NCI-H82 treated with DMSO at 0.1 percent for 48 hours (cell line): ENCODE measurements around the gene ST7.
"Not testable (repeated sequence)": the region's sequence is repeated elsewhere in the genome, so short reads cannot be mapped to it uniquely, and the experiment has no call there.

ENCODE experiments used
- DNase-seq: peaks from one replicate; lab custom pipeline; 2025; ENCODE audit not compliant: unreplicated experiment; lab: John Stamatoyannopoulos, UW

Gene ST7

DNA sequence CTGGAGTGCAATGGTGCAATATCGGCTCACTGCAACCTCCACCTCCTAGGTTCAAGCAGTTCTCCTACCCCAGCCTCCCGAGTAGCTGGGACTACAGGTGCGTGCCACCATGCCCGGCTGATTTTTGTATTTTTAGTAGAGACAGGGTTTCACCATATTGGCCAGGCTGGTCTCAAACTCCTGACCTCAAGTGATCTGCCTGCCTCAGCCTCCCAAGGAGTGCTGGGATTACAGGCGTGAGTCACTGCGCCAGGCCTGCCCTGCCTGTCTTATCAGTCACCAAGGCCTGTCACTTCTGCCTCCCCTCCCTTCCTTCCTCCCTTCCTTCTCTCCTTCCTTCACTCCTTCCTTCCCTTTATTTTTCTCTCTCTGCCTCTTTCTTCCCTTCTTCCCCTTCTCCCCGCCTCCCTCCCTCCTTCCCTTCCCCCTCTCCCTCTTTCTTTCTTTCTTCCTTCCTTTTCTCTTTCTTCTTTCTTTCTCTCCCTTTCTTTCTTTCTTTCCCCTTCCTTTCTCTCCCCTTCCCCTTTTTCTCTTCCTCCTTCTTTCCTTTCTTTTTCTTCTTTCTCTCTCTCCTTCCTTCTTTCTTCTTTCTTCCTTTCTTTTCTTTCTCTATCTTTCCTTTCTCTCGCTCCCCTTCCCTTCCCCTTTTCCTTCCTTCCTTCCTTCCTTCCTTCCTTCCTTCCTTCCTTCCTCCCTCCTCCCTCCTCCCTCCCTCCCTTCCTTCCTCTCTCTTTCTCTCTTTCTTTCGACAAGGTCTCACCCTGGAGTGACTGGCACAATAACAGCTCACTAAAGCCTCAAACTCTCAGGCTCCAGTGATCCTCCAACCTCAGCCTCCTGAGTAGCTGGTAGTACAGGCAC lies 3.1 kb upstream of the ST7 start:
- DNase-seq, result no peak

DNA sequence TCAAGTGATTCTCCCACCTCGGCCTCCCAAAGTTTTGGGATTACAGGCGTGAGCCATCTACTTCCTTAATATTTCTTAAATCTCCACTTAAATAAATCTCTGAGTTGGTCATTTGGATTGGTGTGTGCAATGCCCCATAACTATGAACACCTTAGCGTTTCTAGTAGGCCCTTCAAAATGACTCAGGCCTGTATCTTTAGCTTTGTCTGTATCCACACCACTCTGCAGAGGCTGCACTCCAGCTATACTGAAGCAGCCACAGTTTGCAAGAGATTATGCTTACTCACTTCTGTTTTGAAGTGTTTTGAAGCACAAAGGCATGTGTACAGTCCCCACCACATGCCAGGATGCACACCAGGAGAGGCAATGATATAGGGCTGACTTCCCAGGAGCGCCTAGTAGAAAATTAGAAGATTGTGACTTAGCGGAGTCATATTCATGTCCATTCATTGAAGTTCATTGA lies 2.4 kb upstream of the ST7 start:
- no peak for DNase-seq

DNA sequence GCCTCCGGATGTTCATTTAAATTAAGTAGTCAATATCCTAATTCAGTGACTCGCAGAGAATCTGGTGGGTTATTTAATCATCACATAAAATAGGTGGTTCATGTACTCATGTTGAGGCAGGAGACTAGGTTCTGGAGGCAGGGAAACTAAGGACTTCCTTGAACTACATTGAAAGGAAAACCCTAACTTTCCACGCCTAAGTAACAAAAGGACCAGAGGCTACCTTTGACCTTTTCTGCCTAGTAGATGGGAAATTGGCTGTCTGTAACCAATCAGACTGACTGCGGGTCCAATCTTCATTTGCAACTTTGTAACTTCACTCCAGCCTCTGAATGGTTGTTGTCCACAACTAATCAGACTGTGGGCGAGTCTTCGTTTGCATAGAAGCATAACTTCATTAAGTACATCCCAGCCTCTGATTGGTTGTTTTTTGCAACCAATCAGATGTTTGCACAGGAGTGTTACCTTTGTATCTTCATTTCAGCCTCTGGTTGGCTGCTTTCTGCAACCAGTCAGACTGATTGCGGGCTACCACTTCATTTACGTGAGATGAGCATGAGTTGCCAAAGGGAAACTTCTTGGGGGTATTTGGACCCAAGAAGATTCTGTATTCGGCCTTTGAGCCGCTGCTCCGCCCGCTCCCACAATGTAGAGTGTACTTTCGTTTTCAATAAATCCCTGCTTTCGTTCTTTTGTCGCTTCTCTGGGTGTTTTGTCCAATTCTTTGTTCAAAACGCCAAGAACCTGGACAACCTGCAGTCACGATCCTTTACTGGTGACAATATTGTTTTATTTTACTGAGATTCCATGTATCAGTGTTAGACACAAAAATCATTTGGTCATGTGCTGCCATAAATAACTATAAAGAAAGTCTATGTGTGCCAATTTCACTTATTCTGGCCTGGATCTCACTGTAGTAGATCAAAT lies 1.7 kb upstream of the ST7 start:
- DNase-seq, result no peak

DNA sequence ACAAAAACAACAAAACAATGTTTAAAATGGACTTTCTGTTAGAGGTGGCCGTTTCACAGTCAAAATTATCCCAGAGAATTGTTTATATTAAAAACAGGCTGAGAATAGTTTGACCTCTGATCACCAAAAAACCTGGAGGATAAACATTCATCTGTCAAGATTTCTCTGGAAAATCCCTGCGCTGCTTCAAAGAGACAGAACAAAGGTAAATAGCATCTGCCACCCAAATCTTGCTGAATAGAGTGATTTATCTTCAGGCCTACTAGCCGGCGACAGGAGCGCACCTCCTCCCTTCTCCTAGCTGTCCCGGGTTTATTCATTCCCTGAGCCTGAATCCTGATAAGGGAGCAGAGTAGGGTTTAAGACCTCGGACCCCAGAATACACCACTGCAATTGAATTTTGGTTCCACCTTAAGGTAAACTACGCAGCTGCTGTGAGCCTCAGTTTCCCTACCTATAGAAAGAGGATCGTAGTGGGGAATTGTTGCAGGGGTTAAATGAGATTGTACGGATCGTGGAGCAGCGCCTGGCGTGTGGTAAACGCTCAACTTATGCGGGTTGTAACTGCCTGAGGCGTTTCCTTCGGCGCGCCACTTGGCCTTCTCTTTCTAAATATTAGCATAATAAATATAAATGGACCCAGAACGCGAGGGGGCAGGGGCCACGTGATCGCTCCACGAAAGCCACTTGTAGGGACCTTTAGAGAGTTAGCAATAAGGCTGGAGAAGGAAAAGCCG lies 498 bp upstream of the ST7 start:
- peak; percentile 15 for DNase-seq

DNA sequence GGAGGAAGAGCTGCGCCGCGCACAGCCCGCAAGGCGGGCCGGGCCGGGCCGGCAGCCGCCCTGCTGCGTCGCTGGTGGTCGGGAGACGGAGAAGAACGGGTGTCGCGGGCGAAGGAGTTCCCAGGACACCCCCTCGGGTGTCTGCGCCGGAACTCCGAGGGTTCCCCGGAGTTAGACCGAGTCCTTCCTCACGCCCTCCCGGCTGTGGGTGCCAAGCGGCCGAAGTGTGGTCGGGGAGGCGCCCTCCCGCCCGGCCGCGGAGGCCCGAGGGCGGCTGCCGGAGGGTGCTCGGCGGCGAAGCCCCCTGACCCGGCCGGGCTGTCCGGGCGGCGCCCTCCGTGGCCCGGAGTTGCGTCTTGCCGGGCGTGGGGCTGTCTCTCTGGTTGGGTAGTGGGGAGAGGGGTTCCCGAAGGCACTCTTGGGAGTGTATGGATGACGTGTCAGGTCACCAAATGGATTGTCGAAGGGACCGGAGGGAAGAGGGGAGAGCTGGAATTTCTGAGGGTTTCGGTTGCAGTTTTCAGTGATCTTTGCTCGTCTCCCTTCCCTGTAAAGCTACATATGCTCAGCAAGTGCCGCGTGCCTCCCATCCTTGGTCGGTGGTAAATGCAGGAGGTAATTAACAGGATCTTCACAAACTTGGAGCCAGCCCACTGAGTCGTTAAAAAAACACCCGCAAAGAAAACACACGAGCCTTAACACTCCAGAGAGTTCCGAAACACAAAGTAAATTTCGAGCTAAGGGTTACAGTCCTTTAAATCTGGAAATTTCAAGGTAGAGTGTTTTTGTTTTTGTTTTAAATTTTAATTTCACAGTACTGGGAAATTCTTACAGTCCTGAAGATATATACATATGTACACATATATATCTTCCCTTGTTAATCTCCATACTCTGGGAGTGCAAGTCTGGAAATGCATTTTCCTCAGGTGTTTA lies 871 bp downstream of the ST7 start:
- DNase-seq, result no peak

DNA sequence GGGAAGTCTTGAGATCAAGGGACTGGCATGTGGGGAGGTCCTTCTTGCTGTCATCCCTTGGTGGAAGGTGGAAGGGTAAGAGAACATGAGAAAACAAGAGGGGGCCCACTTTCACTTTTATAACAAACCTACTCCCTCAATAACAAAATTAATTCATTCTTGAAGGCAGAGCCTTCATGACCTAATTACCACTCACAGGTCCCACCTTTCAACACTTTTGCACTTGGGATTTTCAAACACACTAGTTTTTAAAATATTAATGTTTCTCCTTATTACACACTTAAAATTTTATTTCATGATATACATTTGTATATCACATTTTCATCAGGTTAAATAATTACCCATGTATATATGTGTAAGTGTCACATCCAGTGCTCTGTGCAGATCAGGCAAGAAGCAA lies 2.0 kb downstream of the ST7 start:
- no peak for DNase-seq

DNA sequence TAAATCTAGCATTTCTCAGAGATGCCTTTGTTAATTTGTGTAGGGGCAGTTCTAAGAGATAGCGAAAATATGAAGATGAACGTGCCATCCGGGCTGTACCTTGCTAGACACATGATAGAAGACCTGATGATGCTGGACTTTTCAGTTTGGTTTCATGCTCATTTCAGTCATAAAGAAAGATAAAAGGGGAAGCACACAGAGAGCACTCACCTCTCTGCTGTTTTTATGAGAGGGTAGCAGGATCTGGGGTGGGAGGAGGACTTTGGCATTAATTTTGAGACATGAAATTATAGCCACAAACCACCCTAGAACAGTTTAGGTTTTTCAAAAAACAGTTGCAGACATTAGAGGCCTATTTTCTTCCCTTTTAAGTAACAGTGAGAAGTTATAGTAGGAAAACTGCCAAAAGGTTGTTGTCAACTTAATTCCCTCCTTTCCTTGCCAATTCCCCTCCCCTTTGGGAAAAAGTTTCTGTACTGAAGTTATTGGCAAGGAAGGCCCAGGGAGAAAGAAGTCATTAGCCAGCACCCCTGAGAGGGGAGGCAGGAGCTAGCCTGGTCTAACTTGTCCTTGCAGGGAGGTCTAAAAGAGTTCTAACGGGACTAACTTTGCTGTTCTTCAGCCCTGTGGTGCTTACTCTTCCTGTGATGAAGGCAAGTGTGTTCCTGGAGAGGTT lies 2.6 kb downstream of the ST7 start:
- no peak for DNase-seq

DNA sequence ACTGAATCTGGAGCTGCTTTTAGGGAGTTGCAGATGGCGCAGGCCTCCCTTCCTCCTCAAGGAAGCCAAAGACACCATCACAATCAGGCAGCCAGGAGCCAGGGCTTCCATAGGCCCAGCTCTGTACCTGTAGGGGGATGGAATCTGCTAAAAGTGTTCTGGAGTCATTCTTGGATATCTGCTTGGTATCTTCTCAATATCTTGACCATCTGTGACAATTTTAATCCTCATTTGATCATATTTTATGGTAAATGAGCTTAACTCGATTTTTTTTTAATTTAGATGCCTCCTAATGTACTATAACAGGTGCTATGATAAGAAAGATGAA lies 3.1 kb downstream of the ST7 start:
- DNase-seq, result no peak

DNA sequence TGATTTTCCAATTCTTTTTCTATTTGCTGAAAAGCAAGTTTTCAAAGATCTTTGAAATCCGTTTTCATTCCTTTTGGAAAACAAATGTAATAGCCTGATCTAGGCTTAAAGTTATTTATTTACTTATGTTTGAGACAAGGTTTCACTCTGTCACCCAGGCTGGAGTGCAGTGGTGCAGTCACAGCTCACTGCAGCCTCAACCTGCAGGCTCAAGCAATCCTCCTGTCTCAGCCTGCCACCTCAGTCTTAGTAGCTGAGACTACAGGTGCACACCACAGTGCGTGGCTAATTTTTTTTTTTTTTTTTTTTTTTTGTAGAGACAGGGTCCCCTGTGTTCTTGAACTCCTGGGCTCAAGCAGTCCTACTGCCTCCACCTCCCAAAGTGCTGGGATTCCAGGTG lies 4.6 kb downstream of the ST7 start:
- DNase-seq, result no peak

DNA sequence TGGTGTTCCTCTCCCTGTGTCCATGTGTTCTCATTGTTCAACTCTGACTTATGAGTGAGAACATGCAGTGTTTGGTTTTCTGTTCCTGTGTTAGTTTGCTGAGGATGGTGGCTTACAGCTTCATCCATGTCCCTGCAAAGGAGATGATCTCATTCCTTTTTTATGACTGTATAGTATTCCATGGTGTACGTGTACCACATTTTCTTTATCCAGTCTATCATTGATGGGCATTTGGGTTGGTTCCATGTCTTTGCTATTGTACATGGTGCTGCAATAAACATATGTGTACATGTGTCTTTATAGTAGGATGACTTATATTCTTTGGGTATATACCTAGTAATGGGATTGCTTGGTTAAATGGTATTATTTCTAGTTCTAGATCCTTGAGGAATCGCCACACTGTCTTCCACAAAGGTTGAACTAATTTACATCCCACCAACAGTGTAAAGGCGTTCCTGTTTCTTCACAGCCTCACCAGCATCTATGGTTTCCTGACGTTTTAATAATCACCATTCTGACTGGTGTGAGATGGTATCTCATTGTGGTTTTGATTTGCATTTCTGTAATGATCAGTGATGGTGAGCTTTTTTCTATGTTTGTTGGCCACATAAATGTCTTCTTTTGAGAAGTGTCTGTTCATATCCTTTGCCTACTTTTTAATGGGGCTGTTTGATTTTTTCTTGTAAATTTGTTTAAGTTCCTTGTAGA lies 8.8 kb downstream of the ST7 start:
- DNase-seq, result not testable (repeated sequence)

DNA sequence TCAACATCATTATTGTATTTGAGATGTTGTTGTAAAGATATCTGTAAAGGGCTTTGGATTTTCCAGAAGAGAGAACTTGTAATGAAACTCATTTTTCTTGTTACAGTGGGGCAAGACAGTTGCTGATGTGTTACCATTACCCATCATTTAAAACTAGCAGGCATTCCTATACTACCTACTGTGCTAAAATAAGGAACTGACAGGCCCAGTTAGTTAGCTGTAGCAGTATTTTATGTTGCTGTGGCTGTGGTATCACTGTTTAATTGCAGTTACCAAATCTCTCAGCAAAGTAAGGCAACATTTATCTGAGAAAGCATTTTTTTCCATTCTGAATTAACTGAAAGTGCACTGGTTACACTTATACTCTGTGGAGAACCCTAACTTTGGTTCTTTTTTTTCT lies 9.9 kb downstream of the ST7 start:
- no peak for DNase-seq

DNA sequence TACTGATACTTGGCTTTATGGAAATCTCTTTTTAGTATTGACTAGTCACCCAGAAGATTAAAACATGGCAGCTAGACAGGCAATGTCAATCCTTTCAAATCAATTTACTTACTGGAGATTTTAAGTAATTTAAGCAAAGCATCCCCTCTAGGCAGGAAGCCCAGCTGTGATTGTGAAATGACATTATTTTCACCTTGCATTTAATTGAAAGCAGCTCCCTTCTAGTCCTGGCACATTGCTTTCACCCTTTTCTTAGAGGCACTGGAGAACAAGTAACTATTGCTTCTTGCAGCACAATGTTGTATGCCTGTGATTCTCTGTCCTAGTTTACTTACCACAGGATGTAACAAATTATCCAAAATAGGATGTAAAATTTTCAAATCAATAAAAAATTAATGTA lies 13.3 kb downstream of the ST7 start:
- no peak for DNase-seq

DNA sequence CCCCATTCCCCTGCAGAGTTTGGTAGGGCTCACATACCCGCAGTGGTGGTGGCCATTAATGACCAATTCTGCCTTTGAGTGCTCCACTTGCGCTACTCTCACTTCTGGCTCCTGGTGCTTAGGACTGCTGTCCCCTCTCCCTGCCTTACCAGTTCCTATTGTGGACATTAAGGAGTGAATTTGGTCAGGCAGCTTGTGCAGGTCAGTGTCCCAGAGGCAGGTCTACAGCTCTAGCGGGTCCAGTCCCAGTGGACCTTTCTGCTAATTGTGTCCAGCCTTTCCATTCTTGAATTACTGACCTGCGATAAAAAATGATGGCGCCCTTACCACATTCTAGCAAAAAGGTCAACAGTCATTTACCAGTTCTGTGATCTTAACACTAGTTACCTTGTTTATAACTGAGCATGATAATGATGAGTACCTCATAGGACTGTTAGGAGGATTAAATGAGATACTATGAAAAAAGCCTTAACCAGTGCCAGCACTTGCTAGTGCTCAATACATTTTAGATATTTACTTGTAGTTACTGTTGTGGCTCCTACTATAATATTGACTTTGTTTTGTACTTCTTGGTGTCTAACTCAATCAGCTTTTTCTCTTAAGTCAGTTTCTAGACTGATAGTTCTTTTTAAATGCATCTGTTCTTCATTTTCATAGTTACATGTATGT lies 14.1 kb downstream of the ST7 start:
- DNase-seq, result no peak

DNA sequence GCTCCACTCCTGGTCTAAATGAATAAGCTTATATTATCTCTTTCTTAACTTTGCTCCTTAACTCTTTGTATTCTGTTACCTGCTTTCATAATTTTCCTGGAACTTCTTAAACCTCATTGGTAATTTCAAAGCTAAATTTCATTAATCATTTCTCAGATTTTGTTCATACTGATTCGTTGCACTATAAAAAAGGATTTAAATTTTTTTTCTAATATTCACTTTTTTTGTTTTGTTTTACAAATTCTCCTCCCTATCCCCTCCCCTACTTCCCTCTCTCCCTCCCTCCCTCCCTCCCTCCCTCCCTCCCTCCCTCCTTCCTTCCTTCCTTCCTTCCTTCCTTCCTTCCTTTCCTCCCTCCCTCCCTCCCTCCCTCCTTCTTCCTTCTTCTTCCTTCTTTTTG lies 14.7 kb downstream of the ST7 start:
- no peak for DNase-seq

DNA sequence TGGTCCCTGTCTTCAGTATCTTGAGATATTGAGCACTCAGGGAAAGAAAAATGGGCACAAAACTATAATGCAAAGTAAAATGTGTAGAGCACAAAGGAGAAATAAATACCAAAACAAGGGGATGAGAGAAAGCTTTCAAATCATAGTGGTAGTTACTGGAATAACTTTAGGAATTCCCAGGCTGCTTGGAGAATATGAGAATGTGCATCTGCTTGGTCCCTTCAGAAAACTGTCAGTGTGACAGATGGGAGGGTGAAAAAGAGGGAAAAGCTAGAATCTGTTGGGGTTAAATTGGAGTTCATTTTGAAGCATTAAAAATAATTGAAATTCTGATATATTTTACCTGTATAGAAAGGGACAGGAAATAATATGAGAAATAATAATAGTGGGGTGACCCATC lies 15.3 kb downstream of the ST7 start:
- no peak for DNase-seq

DNA sequence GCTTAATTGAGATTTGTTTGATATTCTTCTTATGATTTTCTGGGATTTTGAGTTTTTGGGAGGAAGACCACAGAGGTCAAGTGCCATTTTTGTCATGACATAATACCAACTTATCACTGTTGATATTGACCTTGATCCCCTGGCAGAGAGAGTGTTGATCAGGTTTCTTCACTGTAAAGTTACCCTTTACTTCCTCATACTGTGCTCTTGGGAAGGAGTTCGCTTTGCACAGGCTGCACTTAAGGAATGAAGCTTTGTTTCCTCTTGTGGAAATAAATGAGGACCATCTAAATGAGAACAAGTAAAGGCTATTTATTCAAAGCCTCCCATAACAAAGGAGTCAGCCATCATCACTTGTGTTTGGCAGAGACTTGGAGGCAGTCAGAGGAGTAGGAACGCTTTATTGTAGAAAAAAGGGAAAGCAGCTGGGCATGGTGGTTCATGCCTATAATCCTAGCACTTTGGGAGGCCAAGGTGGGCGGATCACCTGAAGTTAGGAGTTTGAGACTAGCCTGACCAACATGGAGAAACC lies 16.1 kb downstream of the ST7 start:
- no peak for DNase-seq

DNA sequence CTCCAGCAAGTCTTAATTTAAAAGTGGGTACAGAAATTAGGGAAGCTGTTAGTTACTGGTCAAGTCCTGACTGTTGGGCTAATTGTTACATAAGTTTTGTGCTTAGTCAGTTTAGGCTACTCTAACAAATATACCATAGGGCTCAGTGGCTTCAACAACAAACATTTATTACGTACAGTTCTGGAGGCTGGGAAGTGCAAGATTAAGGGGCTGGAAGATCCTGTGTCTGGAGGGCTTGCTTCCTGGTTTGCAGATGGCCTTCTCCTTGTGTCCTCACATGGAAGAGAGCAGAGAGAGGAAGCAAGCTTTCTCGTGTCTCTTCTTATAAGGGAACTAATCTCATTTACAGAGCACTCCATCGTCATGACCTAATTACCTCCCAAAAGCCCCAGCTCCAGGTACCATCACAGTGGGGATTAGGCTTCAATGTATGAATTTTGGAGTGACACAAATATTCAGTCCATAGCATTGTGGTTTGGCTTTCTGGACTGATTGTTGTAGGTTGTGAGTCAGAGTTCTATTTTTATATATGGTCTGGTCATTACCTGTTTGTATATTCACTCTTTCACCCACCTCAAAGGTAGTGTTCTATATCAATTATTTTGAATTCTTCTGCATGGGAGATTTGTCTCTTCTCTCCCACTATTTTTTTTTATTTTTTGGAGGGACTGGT lies 17.1 kb downstream of the ST7 start:
- DNase-seq, result no peak

DNA sequence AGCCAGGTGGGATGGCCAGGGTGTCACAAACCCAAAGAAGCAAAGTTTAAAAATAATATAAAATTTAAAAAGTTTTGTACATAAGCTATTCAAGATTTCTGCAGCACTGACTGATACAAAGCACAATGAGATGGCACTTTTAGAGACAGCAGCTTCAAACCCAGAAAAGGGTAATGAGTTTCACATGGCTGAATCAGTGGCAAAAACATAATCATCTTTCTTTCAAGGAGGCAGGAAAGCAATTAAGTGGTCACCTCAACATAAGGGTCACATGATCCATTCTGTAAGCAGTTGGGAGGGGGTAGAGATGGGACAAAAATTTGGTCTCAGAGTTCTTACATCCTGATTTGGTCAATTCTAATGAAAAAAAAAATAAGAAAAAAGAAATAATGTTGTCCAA lies 17.9 kb downstream of the ST7 start:
- not testable (repeated sequence) for DNase-seq
